Glutamatergic neuron (in vitro differentiated cells): ENCODE measurements around the gene SFMBT2. TPM values are rescaled to one million over a fixed set of nuclear protein-coding genes. Genes with fewer than 3 reads are reported as not detected.

Experiments used
- DNase-seq: peaks from one replicate; pipeline ENCODE4 v3.0.0; 2022
- H3K27ac Mint-ChIP-seq: one replicate; pipeline ENCODE4 v1.8.0; 2020; ENCODE audit warnings: mild to moderate bottlenecking, mixed read lengths, inconsistent platforms; ENCODE audit not compliant: unreplicated experiment
- H3K27me3 Mint-ChIP-seq: one replicate; pipeline ENCODE4 v1.8.0; 2020; ENCODE audit warnings: mild to moderate bottlenecking, moderate library complexity, mixed read lengths, inconsistent platforms; ENCODE audit not compliant: unreplicated experiment
- H3K36me3 Mint-ChIP-seq: one replicate; pipeline ENCODE4 v1.8.0; 2020; ENCODE audit warnings: mild to moderate bottlenecking, mixed read lengths, inconsistent platforms; ENCODE audit not compliant: unreplicated experiment
- H3K4me1 Mint-ChIP-seq: one replicate; pipeline ENCODE4 v1.8.0; 2020; ENCODE audit warnings: mild to moderate bottlenecking, low read depth, mixed read lengths, inconsistent platforms; ENCODE audit not compliant: unreplicated experiment
- H3K4me3 Mint-ChIP-seq: one replicate; pipeline ENCODE4 v1.8.0; 2020; ENCODE audit warnings: mild to moderate bottlenecking, mixed read lengths, inconsistent platforms; ENCODE audit not compliant: unreplicated experiment
- H3K9me3 Mint-ChIP-seq: one replicate; pipeline ENCODE4 v1.8.0; 2020; ENCODE audit warnings: mild to moderate bottlenecking, moderate library complexity, mixed read lengths, inconsistent platforms; ENCODE audit not compliant: unreplicated experiment
- total RNA-seq: library from RNA; stranded (reverse); fragmentation: NEBNext Ultra II Directional; extraction: Animal tissue kit (Norgen Biotek cat#: 25700); gene quantifications from one replicate; pipeline ENCODE4 v1.2.1, GENCODE V29; 2021; ENCODE audit not compliant: unreplicated experiment
- TF ChIP-seq, protein P1 (sequence below): fragments of 200-600 bp; sonication (generic); IDR thresholded peaks from one replicate; pipeline ENCODE4 v1.5.0; 2021; ENCODE audit not compliant: partially characterized antibody, unreplicated experiment

SFMBT2 gene
- total RNA-seq, 1 donor from 2014 or later: 9.1 TPM

DNA sequence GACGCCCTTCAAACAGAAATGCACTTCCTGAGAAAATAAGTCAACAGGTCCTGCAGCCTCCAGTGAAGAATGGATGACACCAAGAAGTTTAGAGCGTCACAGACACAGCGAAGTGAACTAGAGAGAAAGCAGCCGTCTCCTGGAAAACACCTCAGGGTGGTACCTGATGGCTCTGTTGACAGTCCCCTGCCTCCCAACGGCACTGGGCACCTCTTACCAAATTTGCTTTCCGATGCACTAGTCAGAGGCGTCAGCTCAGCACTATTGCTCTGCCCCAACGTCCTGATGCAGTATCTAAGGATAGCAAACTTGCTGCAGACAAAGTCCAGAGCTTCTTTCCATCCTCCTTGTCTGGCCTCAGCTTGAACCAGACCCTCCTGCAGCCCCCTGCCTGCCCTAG is 38.3 kb downstream of the SFMBT2 start:
- peaks cover 2% of the 10 kb centered on the region for H3K4me1 Mint-ChIP-seq
- no peak overlapping the region for H3K4me3 Mint-ChIP-seq
- TF ChIP-seq, protein P1, sequence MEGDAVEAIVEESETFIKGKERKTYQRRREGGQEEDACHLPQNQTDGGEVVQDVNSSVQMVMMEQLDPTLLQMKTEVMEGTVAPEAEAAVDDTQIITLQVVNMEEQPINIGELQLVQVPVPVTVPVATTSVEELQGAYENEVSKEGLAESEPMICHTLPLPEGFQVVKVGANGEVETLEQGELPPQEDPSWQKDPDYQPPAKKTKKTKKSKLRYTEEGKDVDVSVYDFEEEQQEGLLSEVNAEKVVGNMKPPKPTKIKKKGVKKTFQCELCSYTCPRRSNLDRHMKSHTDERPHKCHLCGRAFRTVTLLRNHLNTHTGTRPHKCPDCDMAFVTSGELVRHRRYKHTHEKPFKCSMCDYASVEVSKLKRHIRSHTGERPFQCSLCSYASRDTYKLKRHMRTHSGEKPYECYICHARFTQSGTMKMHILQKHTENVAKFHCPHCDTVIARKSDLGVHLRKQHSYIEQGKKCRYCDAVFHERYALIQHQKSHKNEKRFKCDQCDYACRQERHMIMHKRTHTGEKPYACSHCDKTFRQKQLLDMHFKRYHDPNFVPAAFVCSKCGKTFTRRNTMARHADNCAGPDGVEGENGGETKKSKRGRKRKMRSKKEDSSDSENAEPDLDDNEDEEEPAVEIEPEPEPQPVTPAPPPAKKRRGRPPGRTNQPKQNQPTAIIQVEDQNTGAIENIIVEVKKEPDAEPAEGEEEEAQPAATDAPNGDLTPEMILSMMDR: no peak
- no peak overlapping the region for H3K27ac Mint-ChIP-seq
- no peak for DNase-seq
- no peaks in the 10 kb centered on the region for H3K27me3 Mint-ChIP-seq
- H3K36me3 Mint-ChIP-seq: peaks cover 22% of the 10 kb centered on the region
- H3K9me3 Mint-ChIP-seq: peaks cover 3% of the 10 kb centered on the region

DNA sequence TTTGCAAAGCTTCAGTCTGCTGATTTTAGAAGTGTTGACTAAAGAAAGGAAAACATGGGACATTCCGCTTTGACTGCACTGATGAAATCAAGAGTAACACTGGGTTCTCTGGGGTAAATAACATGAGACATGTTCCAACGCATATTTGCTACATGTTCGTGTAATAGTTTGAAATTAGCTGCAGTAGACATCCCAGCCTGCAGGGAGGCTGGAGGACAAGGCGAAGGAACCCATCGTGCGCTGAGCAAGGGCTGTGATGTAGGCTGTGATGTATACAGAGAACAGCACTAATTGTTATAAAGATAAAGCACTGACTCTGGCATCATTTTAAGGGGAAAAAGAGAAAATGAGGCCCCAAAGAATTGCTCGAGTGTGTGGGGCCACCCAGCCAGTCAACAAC is 40.3 kb downstream of the SFMBT2 start:
- peaks cover 18% of the 10 kb centered on the region for H3K36me3 Mint-ChIP-seq
- no peak for DNase-seq
- H3K27me3 Mint-ChIP-seq: peaks cover 2% of the 10 kb centered on the region
- H3K4me3 Mint-ChIP-seq: no peak overlapping the region
- H3K9me3 Mint-ChIP-seq: peaks cover 3% of the 10 kb centered on the region
- H3K4me1 Mint-ChIP-seq: peaks cover 2% of the 10 kb centered on the region
- TF ChIP-seq, protein P1: no peak
- no peak overlapping the region for H3K27ac Mint-ChIP-seq

DNA sequence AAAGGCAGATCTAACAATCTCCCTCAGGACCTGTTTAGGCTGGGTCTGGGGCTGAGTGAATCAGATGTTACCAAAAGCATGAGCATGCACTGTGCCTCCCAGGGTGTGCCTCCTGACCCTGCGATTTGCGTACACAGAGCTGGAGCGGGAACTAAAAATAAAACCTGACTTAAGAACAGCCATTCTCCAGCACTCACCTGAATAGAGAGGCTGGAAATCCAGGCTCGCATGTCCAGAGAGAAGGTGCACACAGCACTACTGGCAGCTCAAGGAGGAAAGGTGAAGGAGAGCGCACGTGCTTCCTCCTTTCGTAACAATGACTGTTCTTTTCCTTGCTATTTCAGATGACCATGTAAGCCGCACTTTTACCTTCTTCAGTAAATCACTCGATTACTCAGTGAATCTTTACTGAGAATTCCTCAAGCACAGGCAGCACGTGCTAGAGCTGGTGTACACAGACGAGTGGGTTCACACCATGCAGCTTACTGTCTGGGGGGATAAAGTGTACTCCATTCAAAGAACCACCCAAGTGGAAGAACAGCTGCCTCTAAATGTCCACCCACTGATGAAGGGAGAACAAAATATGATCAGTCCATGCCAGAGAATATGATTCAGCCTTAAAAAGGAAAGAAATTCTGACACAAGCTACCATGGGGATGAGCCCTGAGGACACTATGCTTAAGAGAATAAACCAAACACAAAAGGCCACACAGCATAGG is 45.6 kb downstream of the SFMBT2 start:
- DNase-seq: no peak
- Mint-ChIP-seq H3K27me3 (peaks cover 2% of the 10 kb centered on the region), H3K36me3 (peaks cover 11% of the 10 kb centered on the region), H3K4me3 (no peak overlapping the region), H3K9me3 (no peaks in the 10 kb centered on the region), H3K27ac (no peak overlapping the region), H3K4me1 (no peaks in the 10 kb centered on the region)
- TF ChIP-seq, protein P1: no peak

GRCh38 chr10:7364474-7364873 is 46.4 kb downstream of the SFMBT2 start:
- peaks cover 2% of the 10 kb centered on the region for H3K27me3 Mint-ChIP-seq
- H3K36me3 Mint-ChIP-seq: peaks cover 11% of the 10 kb centered on the region
- TF ChIP-seq, protein P1: no peak
- no peaks in the 10 kb centered on the region for H3K4me1 Mint-ChIP-seq
- H3K4me3 Mint-ChIP-seq: no peak overlapping the region
- H3K9me3 Mint-ChIP-seq: no peaks in the 10 kb centered on the region
- no peak for DNase-seq
- H3K27ac Mint-ChIP-seq: no peak overlapping the region

- DNase-seq: no peak
- H3K36me3 Mint-ChIP-seq: peaks cover 17% of the 10 kb centered on the region
- no peaks in the 10 kb centered on the region for H3K4me1 Mint-ChIP-seq
- no peak overlapping the region for H3K27ac Mint-ChIP-seq
- TF ChIP-seq, protein P1: no peak
- peaks cover 4% of the 10 kb centered on the region for H3K27me3 Mint-ChIP-seq
- H3K4me3 Mint-ChIP-seq: no peak overlapping the region
- no peaks in the 10 kb centered on the region for H3K9me3 Mint-ChIP-seq
Measured at GRCh38 chr10:7363700-7364099, 47.1 kb downstream of the SFMBT2 start.
